ENCODE results near the gene MYADML2. TPM values are rescaled to one million over a fixed set of nuclear protein-coding genes. Genes with fewer than 3 reads are reported as not detected.

MYADML2 gene
- total RNA-seq, 1 experiment from 2014 or later = 0.22 TPM

DNA sequence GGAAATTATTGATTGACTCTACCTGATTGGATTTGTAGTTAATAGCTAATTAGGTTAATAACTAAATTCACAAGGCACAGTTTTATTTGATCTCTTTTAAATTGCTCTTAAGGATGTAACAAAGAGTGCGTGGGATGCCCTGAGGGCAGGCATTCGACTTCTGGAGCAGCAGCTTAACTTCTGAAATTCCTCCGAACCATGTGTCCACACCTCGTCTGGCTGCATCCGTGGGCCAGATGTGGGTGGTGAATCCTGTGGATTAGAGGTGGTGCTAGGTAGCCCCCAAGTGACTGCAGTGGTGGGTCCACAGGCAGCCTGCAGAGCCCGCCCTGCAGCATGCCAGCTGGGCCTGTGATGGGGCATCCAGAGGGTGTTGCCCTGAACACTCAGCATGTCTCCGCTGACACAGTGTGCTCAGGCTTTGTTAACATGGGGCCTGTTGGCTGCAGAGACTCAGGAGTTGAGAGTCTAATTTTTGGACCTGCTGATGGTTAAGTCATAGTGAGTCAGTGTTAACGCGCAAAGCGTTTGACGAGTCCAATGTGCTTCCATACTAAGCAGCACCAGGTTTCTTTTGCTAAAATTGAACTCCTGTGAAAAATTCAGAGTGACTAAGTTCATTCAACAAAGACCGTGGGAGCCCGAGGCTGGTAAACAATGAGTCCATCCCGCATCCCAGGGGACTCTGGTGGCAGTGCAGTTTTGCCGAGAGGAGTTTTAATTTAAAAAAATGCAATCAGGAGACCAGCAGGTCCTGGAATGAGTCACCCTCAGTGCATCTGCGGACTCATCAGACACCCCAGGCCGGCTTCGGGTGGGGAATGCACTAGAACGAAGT lies 48.8 kb downstream of the MYADML2 start:
- no peak overlapping the region for H3K27ac Mint-ChIP-seq
- H3K23me2 ChIP-seq (ENCODE audit: insufficient read length, low read depth, low read length, poor library complexity, severe bottlenecking) = peaks cover 11% of the 10 kb centered on the region
- peaks cover 11% of the 10 kb centered on the region for H3K27me3 Mint-ChIP-seq (ENCODE audit: low read depth)
- H3K4me2 ChIP-seq (ENCODE audit: insufficient read depth, insufficient read length, low read length) = no peak overlapping the region
- H3K79me1 ChIP-seq (ENCODE audit: insufficient read depth, low read depth, low read length, poor library complexity, severe bottlenecking) = no peaks in the 10 kb centered on the region
- H2BK15ac ChIP-seq (ENCODE audit: low read depth, low read length) = no peak overlapping the region
- no peak overlapping the region for H3K27ac ChIP-seq (ENCODE audit: insufficient read length, low read depth, low read length)
- H4K5ac ChIP-seq (ENCODE audit: insufficient read length, low read depth, low read length) = no peak overlapping the region
- DNase-seq = no peak
- peaks cover 16 to 50% (median 39%) of the 10 kb centered on the region in 3 experiments; a peak in 6 of 7 replicates for H3K36me3 Mint-ChIP-seq (ENCODE audit: insufficient read depth in 1 of 3, low read depth in 3 of 3)
- H2BK5ac ChIP-seq (ENCODE audit: insufficient read length, low read length) = no peak overlapping the region
- H3K56ac ChIP-seq (ENCODE audit: insufficient read length, low read depth, low read length) = no peak overlapping the region
- H3K4me3 Mint-ChIP-seq = no peak overlapping the region
- no peaks in the 10 kb centered on the region for H3K9me3 ChIP-seq (ENCODE audit: control insufficient read depth, low read depth, low read length)
- no peak overlapping the region for H3K9ac ChIP-seq (ENCODE audit: extremely low read depth, insufficient read length, low read length)
- H2BK12ac ChIP-seq (ENCODE audit: insufficient read length, low read depth, low read length) = no peak overlapping the region
- no CpG with 5 or more reads among the region's 19 CpGs for WGBS (ENCODE audit: extremely low coverage, insufficient read length, low lambda C conversion rate)
- H2AK5ac ChIP-seq (ENCODE audit: insufficient read length, low read length) = no peak overlapping the region
- H3K9me3 Mint-ChIP-seq = no peaks in the 10 kb centered on the region
- H3K23ac ChIP-seq (ENCODE audit: insufficient read length, low read depth, low read length) = no peak overlapping the region
- H3T11ph ChIP-seq (ENCODE audit: low read length) = no peak overlapping the region
- no peaks in the 10 kb centered on the region; the same call in 1 of the 2 replicates for H3K27me3 ChIP-seq (ENCODE audit: insufficient read depth, low read length)
- no peak overlapping the region for H2BK120ac ChIP-seq (ENCODE audit: low read depth, low read length, poor library complexity, severe bottlenecking)
- no peak overlapping the region for H2BK20ac ChIP-seq (ENCODE audit: low read depth, low read length, poor library complexity, severe bottlenecking)
- peaks cover 0 to 3% of the 10 kb centered on the region in 2 experiments; a peak in 2 of 4 replicates for H3K4me1 Mint-ChIP-seq
- H3K14ac ChIP-seq (ENCODE audit: insufficient read depth, low read length) = no peak overlapping the region
- H4K20me1 ChIP-seq (ENCODE audit: control insufficient read depth, insufficient read depth, insufficient read length) = no peaks in the 10 kb centered on the region
- no peak overlapping the region for H4K91ac ChIP-seq (ENCODE audit: insufficient read length, low read depth, low read length)
- H3K4ac ChIP-seq (ENCODE audit: low read depth, low read length) = no peak overlapping the region
- H3K4me1 ChIP-seq (ENCODE audit: insufficient read depth, low read length) = no peaks in the 10 kb centered on the region
- H3K18ac ChIP-seq (ENCODE audit: insufficient read length, low read depth, low read length) = no peak overlapping the region
- no peaks in the 10 kb centered on the region for H3K79me2 ChIP-seq (ENCODE audit: insufficient read depth, low read length)
- H2AFZ ChIP-seq (ENCODE audit: low read length) = no peak overlapping the region
- TF ChIP-seq, protein P1, sequence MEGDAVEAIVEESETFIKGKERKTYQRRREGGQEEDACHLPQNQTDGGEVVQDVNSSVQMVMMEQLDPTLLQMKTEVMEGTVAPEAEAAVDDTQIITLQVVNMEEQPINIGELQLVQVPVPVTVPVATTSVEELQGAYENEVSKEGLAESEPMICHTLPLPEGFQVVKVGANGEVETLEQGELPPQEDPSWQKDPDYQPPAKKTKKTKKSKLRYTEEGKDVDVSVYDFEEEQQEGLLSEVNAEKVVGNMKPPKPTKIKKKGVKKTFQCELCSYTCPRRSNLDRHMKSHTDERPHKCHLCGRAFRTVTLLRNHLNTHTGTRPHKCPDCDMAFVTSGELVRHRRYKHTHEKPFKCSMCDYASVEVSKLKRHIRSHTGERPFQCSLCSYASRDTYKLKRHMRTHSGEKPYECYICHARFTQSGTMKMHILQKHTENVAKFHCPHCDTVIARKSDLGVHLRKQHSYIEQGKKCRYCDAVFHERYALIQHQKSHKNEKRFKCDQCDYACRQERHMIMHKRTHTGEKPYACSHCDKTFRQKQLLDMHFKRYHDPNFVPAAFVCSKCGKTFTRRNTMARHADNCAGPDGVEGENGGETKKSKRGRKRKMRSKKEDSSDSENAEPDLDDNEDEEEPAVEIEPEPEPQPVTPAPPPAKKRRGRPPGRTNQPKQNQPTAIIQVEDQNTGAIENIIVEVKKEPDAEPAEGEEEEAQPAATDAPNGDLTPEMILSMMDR (conservative IDR thresholded peaks at IDR 0.05) = no peak
- no peak overlapping the region for H4K8ac ChIP-seq (replicated peaks; ENCODE audit: insufficient read length, low read depth, low read length)

All from H9 (cell line).